NCI-H524 treated with DMSO at 0.1 percent for 48 hours (cell line): ENCODE results near the gene ZBTB47.

Experiments used
- DNase-seq: peaks from one replicate; lab custom pipeline; 2025; lab: John Stamatoyannopoulos, UW

Gene ZBTB47

DNA sequence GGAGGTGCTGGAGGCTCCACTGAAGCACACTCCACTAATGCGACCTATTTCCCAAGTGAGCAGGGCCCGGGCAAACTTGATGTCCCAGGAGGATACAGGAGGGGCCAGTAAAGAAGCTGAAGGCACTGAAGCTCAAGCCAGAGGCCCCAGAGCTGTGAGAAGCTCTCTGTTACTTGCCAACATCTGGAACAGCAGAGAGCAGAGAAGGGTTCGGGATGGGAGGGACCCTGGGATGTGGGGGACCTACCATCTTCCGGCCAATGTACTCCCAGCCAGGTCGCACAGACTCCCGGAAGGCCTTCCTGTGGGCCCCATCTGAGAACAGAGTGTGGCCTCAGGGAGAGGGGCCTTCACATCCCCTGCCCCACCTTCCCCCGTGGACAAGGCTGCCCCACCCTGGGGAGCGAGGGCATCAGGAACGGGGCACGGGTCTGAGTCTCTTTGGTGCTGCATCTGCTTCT, 46.0 kb downstream of the ZBTB47 start:
- no peak for DNase-seq

- no peak for DNase-seq
Measured at GRCh38 chr3:42700366-42701288, 47.1 kb downstream of the ZBTB47 start.

GRCh38 chr3:42701371-42702065, 48.0 kb downstream of the ZBTB47 start:
- DNase-seq, result no peak

- no peak for DNase-seq
Measured at GRCh38 chr3:42702066-42702951, 48.8 kb downstream of the ZBTB47 start, which contains the start of gene HHATL. HHATL (minus strand) TSS chr3:42702798; CDS start chr3:42700826, 1,972 bp downstream.

- DNase-seq, result no peak
Measured at GRCh38 chr3:42702982-42703694, 49.6 kb downstream of the ZBTB47 start.

DNA sequence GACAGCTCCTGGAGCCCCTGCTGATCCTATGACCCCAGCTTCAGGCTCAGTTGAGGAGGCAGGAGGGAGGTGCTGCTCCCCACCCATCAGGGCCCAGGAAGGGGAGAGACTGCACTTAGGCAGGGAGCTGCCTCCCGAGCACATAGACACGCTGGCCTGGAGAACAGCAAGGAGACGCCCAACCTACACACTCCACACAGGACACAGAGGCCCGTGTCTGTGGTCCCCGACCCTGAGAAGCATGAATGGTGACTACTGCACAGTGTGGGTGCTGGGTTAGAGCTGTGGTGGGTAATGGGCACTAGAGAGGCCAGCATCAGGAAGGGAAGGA, 50.2 kb downstream of the ZBTB47 start:
- no peak for DNase-seq

DNA sequence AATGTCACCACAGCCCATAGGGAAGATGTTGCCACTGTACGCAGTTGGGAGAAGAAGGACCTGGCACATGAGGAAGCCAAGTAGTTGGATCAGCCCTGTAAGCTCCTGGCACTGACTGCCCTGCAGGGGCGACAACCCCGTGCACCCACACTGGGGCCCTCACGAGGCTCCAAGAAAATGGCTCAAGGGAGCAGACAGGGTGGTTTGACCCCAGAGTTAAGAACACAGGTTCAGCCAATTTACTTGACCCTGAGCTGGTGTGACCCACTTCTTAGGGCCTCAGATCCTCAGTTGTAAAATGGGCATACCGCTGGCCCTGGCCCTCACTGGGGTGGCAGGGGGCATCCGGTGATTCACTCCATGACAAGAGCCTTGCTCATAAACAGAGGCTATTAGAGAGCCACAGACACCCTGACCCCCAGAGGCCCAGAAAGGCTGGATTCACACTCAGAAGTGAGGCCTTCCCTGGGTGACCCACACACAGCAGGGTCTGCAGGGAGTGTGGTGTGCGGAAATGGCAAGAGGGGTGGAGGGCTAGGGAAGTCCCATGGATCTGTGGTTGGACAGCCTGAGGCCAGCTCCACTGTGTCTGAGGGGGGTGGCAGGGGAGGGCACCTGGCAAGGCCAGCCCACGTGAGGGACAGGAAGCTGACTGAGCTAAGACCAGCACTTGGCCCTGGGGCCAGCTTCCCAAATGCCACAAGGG, 50.8 kb downstream of the ZBTB47 start:
- DNase-seq, result no peak

GRCh38 chr3:42705058-42705767, 51.7 kb downstream of the ZBTB47 start:
- DNase-seq, result no peak

DNA sequence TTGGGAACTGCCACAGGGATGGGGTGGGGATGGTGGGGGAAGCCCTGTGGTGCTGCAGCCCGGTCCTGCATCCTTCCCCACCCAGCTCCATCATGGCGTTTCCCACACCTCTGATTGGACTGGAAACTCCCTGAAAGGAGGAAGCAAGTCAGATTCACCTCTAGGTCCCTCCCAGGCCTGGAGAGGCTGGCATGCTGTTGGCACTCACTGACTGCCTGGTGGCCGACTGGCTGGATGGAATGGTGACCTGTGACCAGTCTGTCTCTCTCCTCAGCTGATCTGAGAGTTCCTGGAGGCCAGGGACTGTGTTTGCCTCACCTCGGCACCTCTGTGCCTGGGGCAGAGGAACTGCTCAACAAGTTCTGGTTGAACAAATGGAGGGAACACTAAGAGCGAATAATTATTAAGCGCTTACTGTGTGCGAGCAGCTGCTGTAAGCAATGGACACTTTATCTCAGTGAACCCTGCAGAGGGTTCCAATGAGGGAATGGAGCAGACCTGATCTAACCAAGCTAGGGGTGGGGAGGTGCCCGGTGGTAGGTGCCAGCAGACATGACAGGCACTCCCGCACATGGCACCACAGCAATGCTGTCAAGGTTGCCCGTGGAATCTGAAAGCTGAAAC, 52.6 kb downstream of the ZBTB47 start:
- no peak for DNase-seq

DNA sequence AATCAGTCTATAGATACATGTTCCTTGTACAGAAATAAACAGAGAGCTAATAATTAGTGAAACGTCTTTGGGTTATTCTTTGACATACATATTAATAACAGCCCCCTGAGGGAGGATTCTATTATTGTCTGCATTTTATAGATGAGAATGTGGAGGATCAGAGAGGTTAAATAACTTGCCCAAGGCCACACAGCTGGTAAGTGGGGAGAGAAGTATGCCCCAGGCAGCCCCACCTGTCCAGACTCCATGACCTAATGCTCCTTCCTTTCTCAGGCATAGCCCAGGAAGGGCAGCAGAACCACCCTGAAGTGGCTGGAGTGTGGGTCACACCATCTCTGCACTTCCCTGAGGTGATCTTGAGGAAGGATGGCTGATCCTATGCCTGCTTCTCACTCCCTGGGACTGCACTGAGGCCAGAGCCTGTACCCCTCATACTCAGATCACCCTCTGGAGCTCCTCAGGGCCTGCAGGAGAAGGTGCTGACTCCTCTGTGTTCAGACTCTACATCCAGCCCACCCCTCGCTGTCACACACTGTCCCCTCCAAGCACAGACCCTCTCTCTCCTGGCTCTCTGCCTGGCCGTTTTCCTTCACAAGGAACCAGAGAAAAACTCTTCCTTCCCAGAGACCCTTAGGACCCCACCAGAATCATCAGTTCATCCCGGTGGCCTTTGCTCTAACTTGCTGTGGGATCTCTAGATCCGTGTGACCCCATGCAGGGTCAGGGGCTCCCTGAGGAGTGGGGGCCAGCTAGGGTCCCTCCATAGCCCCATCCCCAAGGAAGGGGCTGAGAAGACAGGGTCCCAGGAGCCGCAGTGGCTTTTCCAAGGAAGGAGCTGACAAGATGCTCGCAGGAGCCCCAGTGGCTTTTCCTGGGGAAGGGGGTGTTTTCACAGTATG, 53.5 kb downstream of the ZBTB47 start:
- DNase-seq, result no peak

GRCh38 chr3:42707620-42708355, 54.3 kb downstream of the ZBTB47 start:
- DNase-seq, result no peak

- DNase-seq, result no peak
Measured at GRCh38 chr3:42708611-42709151, 55.2 kb downstream of the ZBTB47 start.

- no peak for DNase-seq
Measured at GRCh38 chr3:42709621-42710020, 56.1 kb downstream of the ZBTB47 start.

DNA sequence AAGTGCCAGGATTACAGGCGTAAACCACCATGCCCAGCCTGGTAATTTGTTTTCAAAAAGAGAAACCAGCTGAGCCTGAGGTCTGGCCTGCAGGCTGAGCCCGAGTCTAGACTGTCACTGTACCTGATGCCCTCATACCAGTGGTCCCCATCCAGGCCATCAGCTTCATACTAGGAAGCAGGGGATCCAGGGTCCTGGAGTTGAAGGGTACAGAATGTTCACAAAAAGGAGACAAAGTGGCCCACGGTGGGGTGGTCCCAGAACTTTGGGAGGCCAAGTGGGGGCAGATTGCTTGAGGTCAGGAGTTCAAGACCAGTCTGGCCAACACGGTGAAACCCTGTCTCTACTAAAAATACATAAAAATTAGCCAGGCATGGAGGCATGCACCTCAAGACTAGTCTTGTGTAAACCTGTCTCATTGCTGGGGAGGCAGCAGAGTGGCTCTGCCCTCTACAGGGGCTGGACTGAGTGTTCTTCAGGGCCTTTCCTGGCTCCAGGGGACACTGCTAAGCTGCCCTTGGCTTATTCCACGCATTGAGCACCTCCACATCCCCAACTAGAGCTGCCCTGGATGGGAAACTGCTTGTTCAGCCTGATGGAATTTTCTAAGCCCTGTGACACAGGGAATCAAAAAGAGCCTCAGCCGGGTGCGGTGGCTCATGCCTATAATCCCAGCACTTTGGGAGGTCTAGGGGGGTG, 57.0 kb downstream of the ZBTB47 start:
- DNase-seq, result no peak

- no peak for DNase-seq
Measured at GRCh38 chr3:42711491-42712343, 58.2 kb downstream of the ZBTB47 start.

GRCh38 chr3:42712344-42712648, 58.8 kb downstream of the ZBTB47 start:
- DNase-seq, result no peak
